GM10266 (cell line): ENCODE results near the gene PPP2R2C.

Source experiments
- DNase-seq: peaks from one replicate; pipeline ENCODE4 v3.0.0; 2012; ENCODE audit errors: extremely low spot score
- CTCF ChIP-seq: IDR thresholded peaks from 2 replicates; pipeline ENCODE4 v1.5.1; 2012; ENCODE audit warnings: mild to moderate bottlenecking, low read depth; ENCODE audit not compliant: control insufficient read depth, insufficient read depth; ENCODE audit errors: missing control alignments

The PPP2R2C gene

GRCh38 chr4:6309777-6310176 lies 162.6 kb downstream of the PPP2R2C start:
- no peak for DNase-seq
- no peak for TF ChIP-seq CTCF

GRCh38 chr4:6308899-6309643 lies 163.3 kb downstream of the PPP2R2C start:
- DNase-seq = no peak
- TF ChIP-seq CTCF = no peak

- no peak for DNase-seq
- TF ChIP-seq CTCF = no peak
Measured at GRCh38 chr4:6307891-6308290, 164.5 kb downstream of the PPP2R2C start.

- DNase-seq = no peak
- TF ChIP-seq CTCF = no peak
Measured at GRCh38 chr4:6307230-6307629, 165.2 kb downstream of the PPP2R2C start.

GRCh38 chr4:6306299-6306698 lies 166.1 kb downstream of the PPP2R2C start:
- no peak for TF ChIP-seq CTCF
- no peak for DNase-seq

GRCh38 chr4:6303943-6304342 lies 168.5 kb downstream of the PPP2R2C start:
- TF ChIP-seq CTCF = no peak
- DNase-seq = no peak

- TF ChIP-seq CTCF = no peak
- DNase-seq = no peak
Measured at GRCh38 chr4:6302869-6303268, 169.5 kb downstream of the PPP2R2C start.
